ENCODE data around the gene TH.

TH gene

GRCh38 chr11:2149460-2149859 lies 22.2 kb downstream of the TH start:
- H3K9ac ChIP-seq (ENCODE audit: low read depth in 1 of 2, low read length in 2 of 2): no peak overlapping the region
- H3K9me3 ChIP-seq (ENCODE audit: control insufficient read depth in 1 of 2, low read length in 2 of 2): no peaks in the 10 kb centered on the region
- H3K27ac ChIP-seq (ENCODE audit: low read depth, low read length): no peak overlapping the region
- H3K36me3 ChIP-seq (ENCODE audit: control insufficient read depth in 1 of 2, insufficient read depth in 2 of 2, low read length in 2 of 2): no peaks in the 10 kb centered on the region
- H3K4me3 ChIP-seq (ENCODE audit: low read depth in 1 of 2, low read length in 2 of 2): no peak overlapping the region
- H3K27me3 ChIP-seq (ENCODE audit: control insufficient read depth in 1 of 2, insufficient read depth in 2 of 2, low read length in 2 of 2): peaks cover 49 to 63% of the 10 kb centered on the region in 2 donors
- peaks cover 0 to 4% of the 10 kb centered on the region in 2 donors for H3K4me1 ChIP-seq (ENCODE audit: control insufficient read depth in 1 of 2, insufficient read depth in 2 of 2, low read length in 2 of 2)

DNA sequence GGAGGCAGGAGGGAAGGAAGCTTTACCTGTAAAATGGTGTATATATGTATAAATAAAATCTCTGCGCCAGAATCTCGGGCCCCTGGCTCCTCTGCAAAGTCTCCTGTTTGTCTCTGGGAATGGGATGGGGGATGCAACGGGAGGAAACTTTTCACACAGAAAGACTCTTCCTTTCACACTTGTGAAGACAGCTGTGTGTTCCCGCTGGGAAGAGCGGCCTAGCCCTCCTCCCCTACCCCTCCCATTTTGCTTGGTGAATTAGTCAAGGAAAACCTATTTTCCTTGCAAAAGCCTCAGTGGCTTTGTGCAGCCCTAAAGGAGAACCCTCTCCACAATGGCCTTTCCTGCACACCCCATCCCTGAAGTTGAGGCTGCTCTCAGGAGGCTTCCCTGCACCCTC lies 23.0 kb downstream of the TH start:
- peaks cover 52 to 65% of the 10 kb centered on the region in 2 donors for H3K27me3 ChIP-seq (ENCODE audit: control insufficient read depth in 1 of 2, insufficient read depth in 2 of 2, low read length in 2 of 2)
- no peak overlapping the region for H3K4me3 ChIP-seq (ENCODE audit: low read depth in 1 of 2, low read length in 2 of 2)
- no peak overlapping the region for H3K27ac ChIP-seq (ENCODE audit: low read depth, low read length)

GRCh38 chr11:2147391-2147790 lies 24.2 kb downstream of the TH start:
- no peak overlapping the region for H3K4me3 ChIP-seq (ENCODE audit: low read depth in 1 of 2, low read length in 2 of 2)
- no peaks in the 10 kb centered on the region for H3K36me3 ChIP-seq (ENCODE audit: control insufficient read depth in 1 of 2, insufficient read depth in 2 of 2, low read length in 2 of 2)
- H3K4me1 ChIP-seq (ENCODE audit: control insufficient read depth in 1 of 2, insufficient read depth in 2 of 2, low read length in 2 of 2): peaks cover 0 to 4% of the 10 kb centered on the region in 2 donors
- no peaks in the 10 kb centered on the region for H3K9me3 ChIP-seq (ENCODE audit: control insufficient read depth in 1 of 2, low read length in 2 of 2)
- H3K9ac ChIP-seq (ENCODE audit: low read depth in 1 of 2, low read length in 2 of 2): no peak overlapping the region
- no peak overlapping the region for H3K27ac ChIP-seq (ENCODE audit: low read depth, low read length)
- H3K27me3 ChIP-seq (ENCODE audit: control insufficient read depth in 1 of 2, insufficient read depth in 2 of 2, low read length in 2 of 2): peaks cover 62 to 75% of the 10 kb centered on the region in 2 donors

More for the DNA sequence above, 23.0 kb downstream of the TH start:
- no peaks in the 10 kb centered on the region for H3K36me3 ChIP-seq (ENCODE audit: control insufficient read depth in 1 of 2, insufficient read depth in 2 of 2, low read length in 2 of 2)
- no peaks in the 10 kb centered on the region for H3K9me3 ChIP-seq (ENCODE audit: control insufficient read depth in 1 of 2, low read length in 2 of 2)
- no peak overlapping the region for H3K9ac ChIP-seq (ENCODE audit: low read depth in 1 of 2, low read length in 2 of 2)
- H3K4me1 ChIP-seq (ENCODE audit: control insufficient read depth in 1 of 2, insufficient read depth in 2 of 2, low read length in 2 of 2): peaks cover 0 to 4% of the 10 kb centered on the region in 2 donors

DNA sequence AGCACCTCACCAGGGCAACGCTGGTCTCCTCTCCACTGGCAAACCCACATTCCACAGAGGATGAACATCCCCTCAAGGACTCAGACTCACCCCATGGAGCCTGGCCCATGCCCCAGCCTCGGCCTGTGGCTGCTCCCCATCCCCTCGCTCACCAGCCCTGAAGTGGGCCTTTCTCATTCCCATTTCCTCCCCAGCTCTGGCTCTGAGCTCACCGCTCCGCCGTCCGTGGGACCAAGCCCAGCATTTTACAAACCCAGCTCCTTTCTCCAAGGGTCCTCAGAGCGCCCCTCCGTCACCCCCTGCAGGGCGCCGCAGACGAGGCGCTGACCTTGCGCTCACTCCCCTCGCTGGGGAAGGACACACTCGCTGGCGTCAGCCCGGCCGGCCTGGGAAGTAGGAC lies 25.6 kb downstream of the TH start:
- Histone ChIP-seq H3K9ac (ENCODE audit: low read depth in 1 of 2, low read length in 2 of 2) (no peak overlapping the region), H3K9me3 (ENCODE audit: control insufficient read depth in 1 of 2, low read length in 2 of 2) (no peaks in the 10 kb centered on the region), H3K36me3 (ENCODE audit: control insufficient read depth in 1 of 2, insufficient read depth in 2 of 2, low read length in 2 of 2) (no peaks in the 10 kb centered on the region), H3K4me3 (ENCODE audit: low read depth in 1 of 2, low read length in 2 of 2) (no peak overlapping the region), H3K4me1 (ENCODE audit: control insufficient read depth in 1 of 2, insufficient read depth in 2 of 2, low read length in 2 of 2) (no peaks in the 10 kb centered on the region), H3K27ac (ENCODE audit: low read depth, low read length) (no peak overlapping the region), H3K27me3 (ENCODE audit: control insufficient read depth in 1 of 2, insufficient read depth in 2 of 2, low read length in 2 of 2) (peaks cover 69 to 85% of the 10 kb centered on the region in 2 donors)

- H3K4me3 ChIP-seq (ENCODE audit: low read depth in 1 of 2, low read length in 2 of 2): no peak overlapping the region
- peaks cover 66 to 83% of the 10 kb centered on the region in 2 donors for H3K27me3 ChIP-seq (ENCODE audit: control insufficient read depth in 1 of 2, insufficient read depth in 2 of 2, low read length in 2 of 2)
- no peaks in the 10 kb centered on the region for H3K36me3 ChIP-seq (ENCODE audit: control insufficient read depth in 1 of 2, insufficient read depth in 2 of 2, low read length in 2 of 2)
- H3K9ac ChIP-seq (ENCODE audit: low read depth in 1 of 2, low read length in 2 of 2): no peak overlapping the region
- no peaks in the 10 kb centered on the region for H3K4me1 ChIP-seq (ENCODE audit: control insufficient read depth in 1 of 2, insufficient read depth in 2 of 2, low read length in 2 of 2)
- no peak overlapping the region for H3K27ac ChIP-seq (ENCODE audit: low read depth, low read length)
- H3K9me3 ChIP-seq (ENCODE audit: control insufficient read depth in 1 of 2, low read length in 2 of 2): no peaks in the 10 kb centered on the region
Measured at GRCh38 chr11:2144544-2145248, 26.9 kb downstream of the TH start.

GRCh38 chr11:2143799-2144543 lies 27.6 kb downstream of the TH start:
- Histone ChIP-seq H3K4me1 (ENCODE audit: control insufficient read depth in 1 of 2, insufficient read depth in 2 of 2, low read length in 2 of 2) (no peaks in the 10 kb centered on the region), H3K4me3 (ENCODE audit: low read depth in 1 of 2, low read length in 2 of 2) (no peak overlapping the region), H3K27me3 (ENCODE audit: control insufficient read depth in 1 of 2, insufficient read depth in 2 of 2, low read length in 2 of 2) (peaks cover 61 to 78% of the 10 kb centered on the region in 2 donors), H3K27ac (ENCODE audit: low read depth, low read length) (no peak overlapping the region), H3K9ac (ENCODE audit: low read depth in 1 of 2, low read length in 2 of 2) (no peak overlapping the region), H3K36me3 (ENCODE audit: control insufficient read depth in 1 of 2, insufficient read depth in 2 of 2, low read length in 2 of 2) (no peaks in the 10 kb centered on the region), H3K9me3 (ENCODE audit: control insufficient read depth in 1 of 2, low read length in 2 of 2) (no peaks in the 10 kb centered on the region)

DNA sequence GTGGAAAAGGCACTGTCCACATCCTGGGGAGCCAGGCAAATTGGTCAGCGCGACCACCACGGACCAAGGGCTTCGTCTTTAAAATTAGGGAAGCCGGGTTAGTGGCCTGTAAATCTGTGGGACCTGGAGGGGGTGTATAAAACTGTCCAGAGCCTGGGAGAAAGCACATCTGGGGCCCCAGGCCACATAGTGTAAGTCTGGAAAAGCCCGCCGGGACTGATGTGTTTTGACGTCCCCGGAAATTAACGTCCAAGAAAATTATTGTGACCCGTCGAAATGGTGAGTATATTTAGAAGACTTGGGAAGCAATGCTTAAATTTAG lies 28.2 kb downstream of the TH start:
- no peak overlapping the region for H3K4me3 ChIP-seq (ENCODE audit: low read depth in 1 of 2, low read length in 2 of 2)
- no peaks in the 10 kb centered on the region for H3K36me3 ChIP-seq (ENCODE audit: control insufficient read depth in 1 of 2, insufficient read depth in 2 of 2, low read length in 2 of 2)
- no peaks in the 10 kb centered on the region for H3K4me1 ChIP-seq (ENCODE audit: control insufficient read depth in 1 of 2, insufficient read depth in 2 of 2, low read length in 2 of 2)
- H3K27ac ChIP-seq (ENCODE audit: low read depth, low read length): no peak overlapping the region
- H3K9ac ChIP-seq (ENCODE audit: low read depth in 1 of 2, low read length in 2 of 2): no peak overlapping the region
- H3K27me3 ChIP-seq (ENCODE audit: control insufficient read depth in 1 of 2, insufficient read depth in 2 of 2, low read length in 2 of 2): peaks cover 59 to 78% of the 10 kb centered on the region in 2 donors
- no peaks in the 10 kb centered on the region for H3K9me3 ChIP-seq (ENCODE audit: control insufficient read depth in 1 of 2, low read length in 2 of 2)

DNA sequence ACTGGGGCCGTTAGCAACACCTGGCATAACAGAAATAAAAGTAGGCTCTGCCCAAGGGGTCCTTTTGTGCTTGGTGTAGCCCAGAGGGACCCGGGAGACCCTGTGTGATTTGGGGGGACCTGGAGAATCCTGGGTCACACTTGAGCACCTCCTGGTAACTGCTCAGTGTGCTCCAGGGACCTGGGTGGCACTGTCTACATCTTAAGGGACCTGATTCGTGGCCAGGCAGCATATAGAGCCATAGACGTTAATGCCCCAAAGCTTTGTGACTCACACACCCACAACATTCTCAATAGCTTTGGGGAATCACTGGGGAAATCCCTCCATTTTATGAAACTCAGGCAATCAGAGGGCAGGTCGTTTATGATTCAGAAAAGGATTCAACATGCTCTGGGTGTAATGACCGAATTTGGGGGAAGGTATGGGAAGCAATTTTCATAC lies 28.8 kb downstream of the TH start:
- Histone ChIP-seq H3K9me3 (ENCODE audit: control insufficient read depth in 1 of 2, low read length in 2 of 2) (no peaks in the 10 kb centered on the region), H3K27me3 (ENCODE audit: control insufficient read depth in 1 of 2, insufficient read depth in 2 of 2, low read length in 2 of 2) (peaks cover 56 to 71% of the 10 kb centered on the region in 2 donors), H3K4me1 (ENCODE audit: control insufficient read depth in 1 of 2, insufficient read depth in 2 of 2, low read length in 2 of 2) (no peaks in the 10 kb centered on the region), H3K27ac (ENCODE audit: low read depth, low read length) (no peak overlapping the region), H3K36me3 (ENCODE audit: control insufficient read depth in 1 of 2, insufficient read depth in 2 of 2, low read length in 2 of 2) (no peaks in the 10 kb centered on the region), H3K9ac (ENCODE audit: low read depth in 1 of 2, low read length in 2 of 2) (no peak overlapping the region), H3K4me3 (ENCODE audit: low read depth in 1 of 2, low read length in 2 of 2) (no peak overlapping the region)

- Histone ChIP-seq H3K9me3 (ENCODE audit: control insufficient read depth in 1 of 2, low read length in 2 of 2) (no peaks in the 10 kb centered on the region), H3K27ac (ENCODE audit: low read depth, low read length) (no peak overlapping the region), H3K9ac (ENCODE audit: low read depth in 1 of 2, low read length in 2 of 2) (no peak overlapping the region), H3K4me3 (ENCODE audit: low read depth in 1 of 2, low read length in 2 of 2) (no peak overlapping the region), H3K36me3 (ENCODE audit: control insufficient read depth in 1 of 2, insufficient read depth in 2 of 2, low read length in 2 of 2) (no peaks in the 10 kb centered on the region), H3K27me3 (ENCODE audit: control insufficient read depth in 1 of 2, insufficient read depth in 2 of 2, low read length in 2 of 2) (peaks cover 58 to 67% of the 10 kb centered on the region in 2 donors), H3K4me1 (ENCODE audit: control insufficient read depth in 1 of 2, insufficient read depth in 2 of 2, low read length in 2 of 2) (no peaks in the 10 kb centered on the region)
Measured at GRCh38 chr11:2142300-2142759, 29.3 kb downstream of the TH start.
